Osteocyte (in vitro differentiated cells): ENCODE results near the gene C2CD4C. TPM values are rescaled to one million over a fixed set of nuclear protein-coding genes. Genes with fewer than 3 reads are reported as not detected.
"Not testable (repeated sequence)": the region's sequence is repeated elsewhere in the genome, so short reads cannot be mapped to it uniquely, and the experiment has no call there.

ENCODE experiments used
- DNase-seq: peaks from one replicate; pipeline ENCODE4 v3.0.0; 2021; ENCODE audit warnings: mixed read lengths; ENCODE audit not compliant: unreplicated experiment; ENCODE audit errors: extremely low spot score
- H3K27ac Mint-ChIP-seq: one replicate; pipeline ENCODE4 v1.8.0; 2021; ENCODE audit warnings: mild to moderate bottlenecking, mixed read lengths; ENCODE audit not compliant: unreplicated experiment
- H3K27me3 Mint-ChIP-seq: one replicate; pipeline ENCODE4 v1.8.0; 2021; ENCODE audit warnings: mixed read lengths; ENCODE audit not compliant: unreplicated experiment
- H3K36me3 Mint-ChIP-seq: one replicate; pipeline ENCODE4 v1.8.0; 2021; ENCODE audit warnings: mixed read lengths; ENCODE audit not compliant: unreplicated experiment
- H3K4me1 Mint-ChIP-seq: one replicate; pipeline ENCODE4 v1.8.0; 2021; ENCODE audit warnings: mixed read lengths; ENCODE audit not compliant: unreplicated experiment
- H3K4me3 Mint-ChIP-seq: one replicate; pipeline ENCODE4 v1.8.0; 2021; ENCODE audit warnings: mild to moderate bottlenecking, moderate library complexity, mixed read lengths; ENCODE audit not compliant: unreplicated experiment
- H3K9me3 Mint-ChIP-seq: one replicate; pipeline ENCODE4 v1.8.0; 2021; ENCODE audit warnings: mixed read lengths; ENCODE audit not compliant: unreplicated experiment
- total RNA-seq: library from RNA; stranded (reverse); gene quantifications from 2 replicates; pipeline ENCODE4 v1.2.1, GENCODE V29; 2021
- TF ChIP-seq, protein P1 (sequence below): fragments of 200-600 bp; sonication (generic); IDR thresholded peaks from 2 replicates; pipeline ENCODE4 v1.5.0; 2021; ENCODE audit warnings: antibody characterized with exemption, mild to moderate bottlenecking, moderate library complexity

The C2CD4C gene
- total RNA-seq, 1 donor from 2014 or later = 1.2 TPM

DNA sequence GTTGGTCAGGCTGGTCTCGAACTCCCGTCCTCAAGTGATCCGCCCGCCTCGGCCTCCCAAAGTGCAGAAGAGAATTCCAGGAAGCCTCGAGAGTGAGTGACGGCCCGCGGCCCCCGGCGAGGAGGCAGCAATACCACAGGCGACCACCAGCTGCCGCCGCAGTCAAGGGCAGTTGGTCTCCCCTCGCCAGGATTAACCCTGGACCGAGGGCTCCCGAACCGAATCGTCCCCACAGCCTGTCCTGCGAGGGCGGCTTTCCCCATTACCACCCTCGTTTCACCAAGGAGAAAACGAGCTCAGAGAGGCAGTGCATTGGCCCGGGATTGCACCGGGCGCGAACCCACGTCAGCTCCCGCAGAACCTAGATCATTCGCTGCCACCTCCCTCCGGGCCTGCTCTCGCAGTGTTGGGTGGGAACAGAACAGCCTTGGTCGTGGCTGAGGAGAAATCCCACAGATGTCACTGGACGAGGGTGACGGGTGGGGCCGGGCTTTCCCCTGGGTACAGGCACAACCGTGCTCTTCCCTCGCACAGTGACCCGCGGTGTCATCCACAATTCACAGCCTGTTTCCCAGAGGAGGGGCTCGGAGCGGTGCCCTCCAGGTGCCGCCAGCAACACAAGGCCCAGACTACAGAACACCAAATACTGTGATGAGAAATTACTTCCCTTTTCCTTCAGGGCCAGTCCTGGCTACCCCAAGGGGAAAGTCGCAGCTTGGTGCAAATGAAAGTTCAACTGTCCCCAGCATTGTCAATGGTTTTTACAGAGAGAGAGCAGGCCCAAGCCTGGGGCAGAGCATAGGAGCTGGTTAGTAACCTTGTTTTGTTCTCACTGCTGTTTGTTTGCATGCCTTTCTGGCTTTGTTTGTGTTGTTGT is 24.8 kb downstream of the C2CD4C start:
- H3K4me3 Mint-ChIP-seq = no peak overlapping the region
- no peak for DNase-seq
- peaks cover 2% of the 10 kb centered on the region for H3K4me1 Mint-ChIP-seq
- H3K27ac Mint-ChIP-seq = no peak overlapping the region
- no peaks in the 10 kb centered on the region for H3K9me3 Mint-ChIP-seq
- no peaks in the 10 kb centered on the region for H3K36me3 Mint-ChIP-seq
- H3K27me3 Mint-ChIP-seq = peaks cover 28% of the 10 kb centered on the region
- TF ChIP-seq, protein P1, sequence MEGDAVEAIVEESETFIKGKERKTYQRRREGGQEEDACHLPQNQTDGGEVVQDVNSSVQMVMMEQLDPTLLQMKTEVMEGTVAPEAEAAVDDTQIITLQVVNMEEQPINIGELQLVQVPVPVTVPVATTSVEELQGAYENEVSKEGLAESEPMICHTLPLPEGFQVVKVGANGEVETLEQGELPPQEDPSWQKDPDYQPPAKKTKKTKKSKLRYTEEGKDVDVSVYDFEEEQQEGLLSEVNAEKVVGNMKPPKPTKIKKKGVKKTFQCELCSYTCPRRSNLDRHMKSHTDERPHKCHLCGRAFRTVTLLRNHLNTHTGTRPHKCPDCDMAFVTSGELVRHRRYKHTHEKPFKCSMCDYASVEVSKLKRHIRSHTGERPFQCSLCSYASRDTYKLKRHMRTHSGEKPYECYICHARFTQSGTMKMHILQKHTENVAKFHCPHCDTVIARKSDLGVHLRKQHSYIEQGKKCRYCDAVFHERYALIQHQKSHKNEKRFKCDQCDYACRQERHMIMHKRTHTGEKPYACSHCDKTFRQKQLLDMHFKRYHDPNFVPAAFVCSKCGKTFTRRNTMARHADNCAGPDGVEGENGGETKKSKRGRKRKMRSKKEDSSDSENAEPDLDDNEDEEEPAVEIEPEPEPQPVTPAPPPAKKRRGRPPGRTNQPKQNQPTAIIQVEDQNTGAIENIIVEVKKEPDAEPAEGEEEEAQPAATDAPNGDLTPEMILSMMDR = peak; percentile 62

DNA sequence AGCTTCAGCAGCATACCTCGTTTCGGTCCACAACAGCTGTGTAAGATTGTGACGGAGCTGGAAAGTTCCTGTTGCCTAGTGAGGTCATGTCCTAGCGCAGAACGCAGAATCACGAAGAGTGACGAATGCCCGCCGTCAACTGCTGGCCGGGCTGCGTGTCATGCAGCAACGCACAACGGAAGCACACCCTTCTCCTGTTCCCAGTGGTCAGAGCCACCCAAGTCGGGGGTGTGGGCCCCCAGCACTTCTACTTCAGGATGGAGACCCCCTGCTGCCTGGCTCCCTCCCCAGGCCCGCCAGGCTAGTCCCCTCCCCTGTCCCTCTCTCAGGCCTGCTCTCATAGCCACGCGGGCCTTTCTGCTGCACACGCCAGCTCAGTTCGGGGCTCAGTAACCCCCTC is 25.9 kb downstream of the C2CD4C start:
- no peak overlapping the region for H3K27ac Mint-ChIP-seq
- peaks cover 2% of the 10 kb centered on the region for H3K4me1 Mint-ChIP-seq
- peaks cover 28% of the 10 kb centered on the region for H3K27me3 Mint-ChIP-seq
- no peaks in the 10 kb centered on the region for H3K9me3 Mint-ChIP-seq
- TF ChIP-seq, protein P1 = no peak
- no peak for DNase-seq
- H3K4me3 Mint-ChIP-seq = no peak overlapping the region
- no peaks in the 10 kb centered on the region for H3K36me3 Mint-ChIP-seq

DNA sequence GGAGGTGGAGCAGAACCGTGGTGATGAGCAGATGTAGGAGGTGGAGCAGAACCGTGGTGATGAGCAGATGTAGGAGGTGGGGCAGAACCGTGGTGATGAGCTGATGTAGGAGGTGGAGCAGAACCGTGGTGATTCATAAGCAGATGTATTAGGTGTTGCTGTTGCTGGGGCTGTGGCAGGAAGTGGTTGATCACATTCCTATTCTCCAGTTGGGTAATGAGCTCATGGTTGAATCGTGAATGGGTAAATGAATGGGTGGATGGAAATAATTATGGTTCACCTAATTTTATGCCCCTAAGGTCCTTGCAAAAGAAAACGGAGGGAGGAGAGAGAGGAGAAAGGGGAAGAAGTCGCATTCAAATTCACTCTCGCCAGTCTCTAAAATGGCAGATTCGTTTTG is 26.4 kb downstream of the C2CD4C start:
- not testable (repeated sequence) for DNase-seq, H3K9me3 Mint-ChIP-seq, H3K4me1 Mint-ChIP-seq, H3K4me3 Mint-ChIP-seq, H3K36me3 Mint-ChIP-seq, H3K27ac Mint-ChIP-seq
- peaks cover 29% of the 10 kb centered on the region for H3K27me3 Mint-ChIP-seq

DNA sequence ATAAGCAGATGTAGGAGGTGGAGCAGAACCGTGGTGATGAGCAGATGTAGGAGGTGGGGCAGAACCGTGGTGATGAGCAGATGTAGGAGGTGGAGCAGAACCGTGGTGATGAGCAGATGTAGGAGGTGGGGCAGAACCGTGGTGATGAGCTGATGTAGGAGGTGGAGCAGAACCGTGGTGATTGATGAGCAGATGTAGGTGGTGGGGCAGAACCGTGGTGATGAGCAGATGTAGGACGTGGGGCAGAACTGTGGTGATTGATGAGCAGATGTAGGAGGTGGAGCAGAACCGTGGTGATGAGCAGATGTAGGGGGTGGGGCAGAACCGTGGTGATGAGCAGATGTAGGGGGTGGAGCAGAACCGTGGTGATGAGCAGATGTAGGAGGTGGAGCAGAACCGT is 27.0 kb downstream of the C2CD4C start:
- peaks cover 26% of the 10 kb centered on the region for H3K27me3 Mint-ChIP-seq
- H3K4me3 Mint-ChIP-seq, DNase-seq, H3K4me1 Mint-ChIP-seq, H3K36me3 Mint-ChIP-seq, H3K27ac Mint-ChIP-seq, H3K9me3 Mint-ChIP-seq: not testable (repeated sequence)

DNA sequence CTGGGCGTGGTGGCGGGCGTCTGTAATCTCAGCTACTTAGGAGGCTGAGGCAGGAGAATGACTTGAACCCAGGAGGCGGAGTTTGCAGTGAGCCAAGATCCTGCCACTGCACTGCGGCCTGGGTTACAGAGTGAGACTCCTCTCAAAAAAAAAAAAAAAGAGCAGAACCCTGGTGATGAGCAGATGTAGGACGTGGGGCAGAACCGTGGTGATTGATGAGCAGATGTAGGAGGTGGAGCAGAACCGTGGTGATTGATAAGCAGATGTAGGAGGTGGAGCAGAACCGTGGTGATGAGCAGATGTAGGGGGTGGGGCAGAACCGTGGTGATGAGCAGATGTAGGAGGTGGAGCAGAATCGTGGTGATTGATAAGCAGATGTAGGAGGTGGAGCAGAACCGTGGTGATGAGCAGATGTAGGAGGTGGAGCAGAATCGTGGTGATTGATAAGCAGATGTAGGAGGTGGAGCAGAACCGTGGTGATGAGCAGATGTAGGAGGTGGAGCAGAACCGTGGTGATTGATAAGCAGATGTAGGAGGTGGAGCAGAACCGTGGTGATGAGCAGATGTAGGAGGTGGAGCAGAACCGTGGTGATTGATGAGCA is 28.2 kb downstream of the C2CD4C start:
- H3K27ac Mint-ChIP-seq, H3K9me3 Mint-ChIP-seq, H3K4me1 Mint-ChIP-seq, DNase-seq, H3K36me3 Mint-ChIP-seq, H3K4me3 Mint-ChIP-seq: not testable (repeated sequence)
- peaks cover 16% of the 10 kb centered on the region for H3K27me3 Mint-ChIP-seq

DNA sequence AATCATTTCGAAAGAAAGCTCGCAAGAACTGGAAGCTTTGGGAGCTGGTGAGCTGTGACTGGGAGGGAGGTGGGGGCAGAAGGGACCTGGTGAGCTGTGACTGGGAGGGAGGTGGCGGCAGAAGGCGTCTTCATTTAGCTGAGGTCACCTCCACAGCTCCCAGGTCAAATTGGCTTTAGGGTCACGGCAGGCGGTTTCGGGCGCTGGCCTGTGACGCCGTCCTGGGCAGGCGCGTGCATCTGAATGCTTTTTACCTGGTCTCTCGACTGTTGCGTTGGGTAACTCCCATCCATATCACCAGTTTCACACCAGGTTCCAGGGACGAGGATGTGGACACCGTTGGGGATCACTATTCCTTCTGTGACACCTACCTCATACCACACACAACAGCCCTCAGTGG is 29.2 kb downstream of the C2CD4C start:
- Mint-ChIP-seq H3K27me3 (peaks cover 17% of the 10 kb centered on the region), H3K27ac (no peak overlapping the region), H3K4me3 (no peak overlapping the region), H3K36me3 (no peaks in the 10 kb centered on the region), H3K9me3 (no peaks in the 10 kb centered on the region), H3K4me1 (peaks cover 2% of the 10 kb centered on the region)
- TF ChIP-seq, protein P1 = no peak
- no peak for DNase-seq
